OCI-LY7 (cell line): ENCODE data around the gene NUDCD3. TPM values are rescaled to one million over a fixed set of nuclear protein-coding genes. Genes with fewer than 3 reads are reported as not detected.

Experiments
- BruUV-seq: library from RNA; stranded (reverse); fragments of 400-500 nt; replicated peaks from 2 replicates; lab custom pipeline; 2021; lab: Mats Ljungman, UMichigan
- CTCF ChIA-PET: fragments of 300-600 bp; sonication (Branson Sonifier 250); formaldehyde crosslinking; loops from one replicate; lab custom pipeline; 2022; ENCODE audit warnings: antibody characterized with exemption; ENCODE audit not compliant: unreplicated experiment; lab: Charles Lee
- POLR2A ChIA-PET: fragments of 300-600 bp; sonication (Branson Sonifier 250); formaldehyde crosslinking; loops from one replicate; lab custom pipeline; 2022; ENCODE audit warnings: antibody characterized with exemption; lab: Charles Lee
- DNase-seq: peaks from one replicate; pipeline ENCODE4 v3.0.0-alpha.2; 2015; ENCODE audit warnings: low spot score
- H2AFZ ChIP-seq: fragments of 200-600 bp; sonication (generic), shearing (Covaris generic); 2 replicates; pipeline ENCODE4 v1.6.1; 2014; ENCODE audit warnings: mild to moderate bottlenecking, antibody characterized with exemption, low read length, moderate library complexity
- H3K27ac ChIP-seq: fragments of 200-600 bp; sonication (generic); 2 replicates; pipeline ENCODE4 v1.5.1; 2014; ENCODE audit warnings: mixed run types, low read depth, mild to moderate bottlenecking, moderate library complexity, low read length, inconsistent platforms; ENCODE audit not compliant: poor library complexity, severe bottlenecking
- H3K36me3 ChIP-seq: fragments of 200-600 bp; sonication (generic); 2 replicates; pipeline ENCODE4 v1.6.1; 2014; ENCODE audit warnings: mild to moderate bottlenecking, antibody characterized with exemption, low read length, moderate library complexity, mixed read lengths; ENCODE audit not compliant: insufficient read depth
- H3K4me1 ChIP-seq: fragments of 200-600 bp; sonication (generic); 2 replicates; pipeline ENCODE4 v1.5.1; 2014; ENCODE audit warnings: mild to moderate bottlenecking, low read length; ENCODE audit not compliant: insufficient read depth, poor library complexity, severe bottlenecking
- H3K4me2 ChIP-seq: fragments of 200-600 bp; sonication (generic); 2 replicates; pipeline ENCODE4 v1.6.1; 2014; ENCODE audit warnings: mild to moderate bottlenecking, low read length
- H3K4me3 ChIP-seq: fragments of 200-600 bp; sonication (generic); 2 replicates; pipeline ENCODE4 v1.5.1; 2014; ENCODE audit warnings: mild to moderate bottlenecking, low read depth, low read length; ENCODE audit not compliant: poor library complexity, severe bottlenecking
- H3K79me2 ChIP-seq: fragments of 200-600 bp; sonication (generic); 2 replicates; pipeline ENCODE4 v1.6.1; 2016; ENCODE audit warnings: low read depth, mild to moderate bottlenecking, low read length, moderate library complexity, mixed read lengths; ENCODE audit not compliant: insufficient read depth
- H3K9me2 ChIP-seq: fragments of 200-600 bp; sonication (generic); 2 replicates; pipeline ENCODE4 v1.6.1; 2016; ENCODE audit warnings: mild to moderate bottlenecking, low read length, mixed read lengths; ENCODE audit not compliant: insufficient read depth
- H3K9me3 ChIP-seq: fragments of 200-600 bp; sonication (generic); 2 replicates; pipeline ENCODE4 v1.6.1; 2014; ENCODE audit warnings: mild to moderate bottlenecking, mixed run types, low read length, mixed read lengths
- H4K20me1 ChIP-seq: fragments of 200-600 bp; sonication (generic); 2 replicates; pipeline ENCODE4 v1.6.1; 2014; ENCODE audit warnings: mild to moderate bottlenecking, antibody characterized with exemption, low read length, moderate library complexity, mixed read lengths; ENCODE audit not compliant: insufficient read depth
- CTCF ChIP-seq: fragments of 200-600 bp; sonication (generic); conservative IDR thresholded peaks from 2 replicates; pipeline ENCODE4 v1.5.1; 2014; ENCODE audit warnings: mild to moderate bottlenecking, antibody characterized with exemption, low read length, moderate library complexity, mixed read lengths
- EZH2phosphoT487 ChIP-seq: fragments of 200-600 bp; sonication (generic); IDR thresholded peaks from 2 replicates; pipeline ENCODE4 v1.6.1; 2018; ENCODE audit warnings: low read depth, borderline replicate concordance, mild to moderate bottlenecking, mixed run types, antibody characterized with exemption, low read length, moderate library complexity, mixed read lengths
- intact Hi-C: fragments of 100-400 bp; cut with micrococcal nuclease; formaldehyde crosslinking; loops from one replicate; pipeline ENCODE4 v1.10.0; 2022; ENCODE audit not compliant: unreplicated experiment
- total RNA-seq, 2 experiments: library from RNA; depleted of rRNA in 1 of 2; stranded (reverse); fragments of >200 nt in 1 of 2; shearing (Covaris generic) in 1 of 2; gene quantifications; 2 replicates each; pipeline ENCODE4 v1.2.3, GENCODE V29; 2014 to 2022

The NUDCD3 gene
- total RNA-seq, 2 experiments from 2014 or later, result 57.0 to 108 TPM

GRCh38 chr7:44520574-44520973 lies 30.1 kb upstream of the NUDCD3 start:
- no peaks in the 10 kb centered on the region for H3K9me3 ChIP-seq
- intact Hi-C loops, result no loop called here
- DNase-seq, result no peak
- no TSS peak for BruUV-seq
- H2AFZ ChIP-seq, result no peak overlapping the region
- TF ChIP-seq EZH2phosphoT487 (no peak), CTCF (no peak)
- H3K9me2 ChIP-seq, result no peaks in the 10 kb centered on the region
- no peaks in the 10 kb centered on the region for H4K20me1 ChIP-seq
- ChIA-PET CTCF (no interaction called here), POLR2A (interaction anchor here (0.5 to 1.4 kb wide), 2 partner anchors 9 to 933 kb away, joined by 4 to 5 read pairs; no protein-coding TSS in a partner anchor)
- no peak overlapping the region for H3K4me2 ChIP-seq
- H3K79me2 ChIP-seq, result no peaks in the 10 kb centered on the region
- H3K4me1 ChIP-seq, result no peaks in the 10 kb centered on the region
- H3K27ac ChIP-seq, result no peak overlapping the region
- no peaks in the 10 kb centered on the region for H3K36me3 ChIP-seq
- no peak overlapping the region for H3K4me3 ChIP-seq

GRCh38 chr7:44519546-44519945 lies 29.1 kb upstream of the NUDCD3 start:
- Histone ChIP-seq H3K79me2 (no peaks in the 10 kb centered on the region), H3K9me2 (no peaks in the 10 kb centered on the region), H4K20me1 (no peaks in the 10 kb centered on the region), H2AFZ (no peak overlapping the region), H3K4me3 (no peak overlapping the region), H3K36me3 (no peaks in the 10 kb centered on the region), H3K9me3 (no peaks in the 10 kb centered on the region), H3K4me1 (no peaks in the 10 kb centered on the region), H3K4me2 (no peak overlapping the region), H3K27ac (no peak overlapping the region)
- BruUV-seq, result no TSS peak
- intact Hi-C loops, result no loop called here
- CTCF ChIA-PET, result interaction anchor here (0.5 kb wide), 1 partner anchor 11 kb away, joined by 3 read pairs; no protein-coding TSS in a partner anchor
- TF ChIP-seq EZH2phosphoT487 (no peak), CTCF (no peak)
- POLR2A ChIA-PET, result no interaction called here
- DNase-seq, result no peak

GRCh38 chr7:44518761-44519160 lies 28.3 kb upstream of the NUDCD3 start:
- Histone ChIP-seq H3K9me2 (no peaks in the 10 kb centered on the region), H3K4me2 (no peak overlapping the region), H3K36me3 (no peaks in the 10 kb centered on the region), H3K4me1 (no peaks in the 10 kb centered on the region), H3K79me2 (no peaks in the 10 kb centered on the region), H3K27ac (no peak overlapping the region), H4K20me1 (no peaks in the 10 kb centered on the region), H2AFZ (no peak overlapping the region), H3K9me3 (no peaks in the 10 kb centered on the region), H3K4me3 (no peak overlapping the region)
- intact Hi-C loops, result no loop called here
- POLR2A ChIA-PET, result no interaction called here
- CTCF ChIA-PET, result no interaction called here
- no peak for TF ChIP-seq CTCF
- no peak for TF ChIP-seq EZH2phosphoT487
- DNase-seq, result no peak
- no TSS peak for BruUV-seq
